Activated T-cell treated with anti-CD3 and anti-CD28 coated beads, Interleukin-2, amount 50 U/mL, for 4 hours (primary cell): ENCODE data around the gene DLG2. TPM values are rescaled to one million over a fixed set of nuclear protein-coding genes. Genes with fewer than 3 reads are reported as not detected.

Source experiments
- ATAC-seq, 2 donors: fragments of 200-7000 bp; cut with Tn5 transposase; one replicate each; pipeline ENCODE4 v1.10.0; 2021
- DNase-seq: peaks from one replicate; pipeline ENCODE4 v3.0.0-alpha.2; 2020
- H3K27me3 Mint-ChIP-seq: one replicate; pipeline ENCODE4 v1.8.0; 2021; ENCODE audit warnings: low read depth, mixed read lengths
- H3K36me3 Mint-ChIP-seq: one replicate; pipeline ENCODE4 v1.8.0; 2022; ENCODE audit warnings: mixed read lengths; ENCODE audit not compliant: insufficient read depth
- H3K4me1 Mint-ChIP-seq: one replicate; pipeline ENCODE4 v1.8.0; 2021; ENCODE audit warnings: low read depth, mixed read lengths
- H3K4me3 Mint-ChIP-seq: one replicate; pipeline ENCODE4 v1.8.0; 2021; ENCODE audit warnings: mild to moderate bottlenecking, moderate library complexity, mixed read lengths
- H3K9me3 Mint-ChIP-seq: one replicate; pipeline ENCODE4 v1.8.0; 2021; ENCODE audit warnings: mixed read lengths
- total RNA-seq, 3 donors: library from RNA; stranded (reverse); gene quantifications; one replicate each; pipeline ENCODE4 v1.2.1, GENCODE V29; 2021

Gene DLG2
- total RNA-seq, 3 donors from 2014 or later = 0.54 to 1.3 (median 0.58) TPM

GRCh38 chr11:85182441-85183387 is 444.4 kb downstream of the DLG2 start:
- no peaks in the 10 kb centered on the region for H3K27me3 Mint-ChIP-seq
- no peak overlapping the region for H3K4me3 Mint-ChIP-seq
- no peaks in the 10 kb centered on the region for H3K36me3 Mint-ChIP-seq
- DNase-seq = no peak
- H3K4me1 Mint-ChIP-seq = no peaks in the 10 kb centered on the region
- peaks cover 22% of the 10 kb centered on the region for H3K9me3 Mint-ChIP-seq
- no peak for ATAC-seq

GRCh38 chr11:85180528-85180927 is 446.6 kb downstream of the DLG2 start:
- Mint-ChIP-seq H3K4me3 (no peak overlapping the region), H3K36me3 (no peaks in the 10 kb centered on the region), H3K27me3 (no peaks in the 10 kb centered on the region), H3K9me3 (peaks cover 20% of the 10 kb centered on the region), H3K4me1 (no peaks in the 10 kb centered on the region)
- ATAC-seq = no peak
- DNase-seq = no peak

- no peak for ATAC-seq
- H3K4me3 Mint-ChIP-seq = no peak overlapping the region
- H3K9me3 Mint-ChIP-seq = peaks cover 37% of the 10 kb centered on the region
- no peaks in the 10 kb centered on the region for H3K4me1 Mint-ChIP-seq
- no peak for DNase-seq
- no peaks in the 10 kb centered on the region for H3K36me3 Mint-ChIP-seq
- H3K27me3 Mint-ChIP-seq = no peaks in the 10 kb centered on the region
Measured at GRCh38 chr11:85171648-85172257, 455.4 kb downstream of the DLG2 start.

- Mint-ChIP-seq H3K4me1 (no peaks in the 10 kb centered on the region), H3K36me3 (no peaks in the 10 kb centered on the region), H3K4me3 (no peak overlapping the region), H3K9me3 (peaks cover 36% of the 10 kb centered on the region), H3K27me3 (no peaks in the 10 kb centered on the region)
- ATAC-seq (no peak), DNase-seq (no peak)
Measured at GRCh38 chr11:85170184-85170583, 457.0 kb downstream of the DLG2 start.

GRCh38 chr11:85167471-85167870 is 459.7 kb downstream of the DLG2 start:
- DNase-seq (no peak), ATAC-seq (no peak)
- H3K36me3 Mint-ChIP-seq = no peaks in the 10 kb centered on the region
- H3K9me3 Mint-ChIP-seq = peaks cover 18% of the 10 kb centered on the region
- H3K27me3 Mint-ChIP-seq = no peaks in the 10 kb centered on the region
- no peak overlapping the region for H3K4me3 Mint-ChIP-seq
- no peaks in the 10 kb centered on the region for H3K4me1 Mint-ChIP-seq

- no peaks in the 10 kb centered on the region for H3K36me3 Mint-ChIP-seq
- H3K4me3 Mint-ChIP-seq = no peak overlapping the region
- no peak for DNase-seq
- ATAC-seq = no peak
- peaks cover 17% of the 10 kb centered on the region for H3K9me3 Mint-ChIP-seq
- no peaks in the 10 kb centered on the region for H3K27me3 Mint-ChIP-seq
- H3K4me1 Mint-ChIP-seq = no peaks in the 10 kb centered on the region
Measured at GRCh38 chr11:85167038-85167437, 460.1 kb downstream of the DLG2 start.

- no peaks in the 10 kb centered on the region for H3K4me1 Mint-ChIP-seq
- no peaks in the 10 kb centered on the region for H3K27me3 Mint-ChIP-seq
- H3K4me3 Mint-ChIP-seq = no peak overlapping the region
- peaks cover 21% of the 10 kb centered on the region for H3K9me3 Mint-ChIP-seq
- no peaks in the 10 kb centered on the region for H3K36me3 Mint-ChIP-seq
- ATAC-seq (no peak), DNase-seq (no peak)
Measured at GRCh38 chr11:85165819-85166218, 461.3 kb downstream of the DLG2 start.

GRCh38 chr11:85164743-85165142 is 462.4 kb downstream of the DLG2 start:
- H3K36me3 Mint-ChIP-seq = no peaks in the 10 kb centered on the region
- ATAC-seq = no peak
- DNase-seq = no peak
- H3K9me3 Mint-ChIP-seq = peaks cover 17% of the 10 kb centered on the region
- H3K27me3 Mint-ChIP-seq = no peaks in the 10 kb centered on the region
- no peak overlapping the region for H3K4me3 Mint-ChIP-seq
- H3K4me1 Mint-ChIP-seq = no peaks in the 10 kb centered on the region

GRCh38 chr11:85154294-85154693 is 472.9 kb downstream of the DLG2 start:
- Mint-ChIP-seq H3K9me3 (peaks cover 15% of the 10 kb centered on the region), H3K36me3 (no peaks in the 10 kb centered on the region), H3K27me3 (no peaks in the 10 kb centered on the region), H3K4me3 (no peak overlapping the region), H3K4me1 (no peaks in the 10 kb centered on the region)
- DNase-seq (no peak), ATAC-seq (no peak)

GRCh38 chr11:85137597-85137996 is 489.5 kb downstream of the DLG2 start:
- no peaks in the 10 kb centered on the region for H3K36me3 Mint-ChIP-seq
- ATAC-seq = no peak
- H3K4me1 Mint-ChIP-seq = no peaks in the 10 kb centered on the region
- no peaks in the 10 kb centered on the region for H3K27me3 Mint-ChIP-seq
- peaks cover 22% of the 10 kb centered on the region for H3K9me3 Mint-ChIP-seq
- DNase-seq = no peak
- H3K4me3 Mint-ChIP-seq = no peak overlapping the region

- H3K4me1 Mint-ChIP-seq = no peaks in the 10 kb centered on the region
Measured at GRCh38 chr11:85133636-85134035, 493.5 kb downstream of the DLG2 start.

GRCh38 chr11:85132851-85133585 is 494.1 kb downstream of the DLG2 start:
- H3K9me3 Mint-ChIP-seq = peaks cover 13% of the 10 kb centered on the region
- no peaks in the 10 kb centered on the region for H3K4me1 Mint-ChIP-seq
- DNase-seq (no peak), ATAC-seq (no peak)
- H3K4me3 Mint-ChIP-seq = no peak overlapping the region
- H3K27me3 Mint-ChIP-seq = no peaks in the 10 kb centered on the region
- no peaks in the 10 kb centered on the region for H3K36me3 Mint-ChIP-seq

More at GRCh38 chr11:85133636-85134035, 493.5 kb downstream of the DLG2 start:
- DNase-seq (no peak), ATAC-seq (no peak)
- Mint-ChIP-seq H3K9me3 (peaks cover 16% of the 10 kb centered on the region), H3K36me3 (no peaks in the 10 kb centered on the region), H3K4me3 (no peak overlapping the region), H3K27me3 (no peaks in the 10 kb centered on the region)

GRCh38 chr11:85127349-85127748 is 499.8 kb downstream of the DLG2 start:
- no peaks in the 10 kb centered on the region for H3K4me1 Mint-ChIP-seq
- no peaks in the 10 kb centered on the region for H3K36me3 Mint-ChIP-seq
- ATAC-seq (no peak), DNase-seq (no peak)
- no peaks in the 10 kb centered on the region for H3K27me3 Mint-ChIP-seq
- H3K4me3 Mint-ChIP-seq = no peak overlapping the region
- peaks cover 30% of the 10 kb centered on the region for H3K9me3 Mint-ChIP-seq

- no peaks in the 10 kb centered on the region for H3K36me3 Mint-ChIP-seq
Measured at GRCh38 chr11:85123752-85124231, 503.4 kb downstream of the DLG2 start.

More at GRCh38 chr11:85123752-85124231, 503.4 kb downstream of the DLG2 start:
- ATAC-seq = no peak
- H3K4me3 Mint-ChIP-seq = no peak overlapping the region
- H3K4me1 Mint-ChIP-seq = no peaks in the 10 kb centered on the region
- H3K27me3 Mint-ChIP-seq = no peaks in the 10 kb centered on the region
- H3K9me3 Mint-ChIP-seq = peaks cover 32% of the 10 kb centered on the region
- DNase-seq = no peak
